GM12878 (cell line): ENCODE data around the gene ZNG1C. TPM values are rescaled to one million over a fixed set of nuclear protein-coding genes. Genes with fewer than 3 reads are reported as not detected.
"Not testable (repeated sequence)": the region's sequence is repeated elsewhere in the genome, so short reads cannot be mapped to it uniquely, and the experiment has no call there.

Experiments used
- ATAC-seq: fragments of 200-7000 bp; cut with Tn5 transposase; 3 replicates; pipeline ENCODE4 v1.9.1; 2020; ENCODE audit warnings: mild to moderate bottlenecking, moderate library complexity
- Bru-seq: library from RNA; stranded (reverse); fragments of 400-500 nt; gene quantifications from one replicate; lab custom pipeline; 2021; lab: Mats Ljungman, UMichigan
- BruChase-seq, 2 experiments: library from RNA; stranded (reverse); fragments of 400-500 nt; gene quantifications; one replicate each; lab custom pipeline; 2021; lab: Mats Ljungman, UMichigan
- BruUV-seq: library from RNA; stranded (reverse); fragments of 400-500 nt; replicated peaks from 2 replicates; lab custom pipeline; 2021; lab: Mats Ljungman, UMichigan
- CTCF ChIA-PET: fragments of 300-600 bp; sonication (Branson Sonifier 250); formaldehyde crosslinking; extraction: SDS; loops from one replicate; lab custom pipeline; 2021; ENCODE audit warnings: inconsistent platforms; lab: Yijun Ruan, JAX
- POLR2A ChIA-PET: fragments of 350-600 bp; formaldehyde crosslinking; extraction: SDS; loops from one replicate; lab custom pipeline; 2021; ENCODE audit warnings: inconsistent platforms; lab: Charles Lee
- RAD21 ChIA-PET: fragments of 300-600 bp; sonication (Branson Sonifier 250); formaldehyde crosslinking; loops from one replicate; lab custom pipeline; 2023; ENCODE audit warnings: antibody characterized with exemption; ENCODE audit not compliant: unreplicated experiment; lab: Charles Lee
- SMC1A ChIA-PET: fragments of 300-600 bp; sonication (Branson Sonifier 250); formaldehyde crosslinking; loops from one replicate; lab custom pipeline; 2023; ENCODE audit not compliant: unreplicated experiment, uncharacterized antibody; lab: Charles Lee
- DNase-seq: peaks from one replicate; pipeline ENCODE4 v3.0.0-alpha.2; 2011; ENCODE audit warnings: low read depth, low spot score
- FAIRE-seq: peaks from 3 replicates; lab custom pipeline; 2011; peaks lifted over from hg19 to GRCh38; lab: Jason Lieb, UNC
- H2AFZ ChIP-seq: 2 replicates; pipeline ENCODE4 v1.6.0; 2011; ENCODE audit warnings: low read depth, low read length, control low read depth; ENCODE audit not compliant: control insufficient read depth
- H3K27ac ChIP-seq: 2 replicates; pipeline ENCODE4 v1.5.1; 2011; ENCODE audit warnings: control low read depth; ENCODE audit not compliant: control insufficient read depth, insufficient read depth
- H3K27me3 ChIP-seq, 2 experiments: replicated peaks in 1 of 2; 2 replicates each; pipeline versions ENCODE4 v1.6.0 to v1.6.1; 2011; ENCODE audit warnings: low read length in 1 of 2; ENCODE audit not compliant: control insufficient read depth in 2 of 2, insufficient read depth in 2 of 2
- H3K36me3 ChIP-seq, 2 experiments: 2 replicates each; pipeline ENCODE4 v1.5.1; 2011; ENCODE audit warnings: low read length in 1 of 2; ENCODE audit not compliant: control insufficient read depth in 2 of 2, insufficient read depth in 2 of 2
- H3K4me1 ChIP-seq: 2 replicates; pipeline ENCODE4 v1.6.1; 2011; ENCODE audit warnings: mild to moderate bottlenecking, low read length, moderate library complexity, mixed read lengths; ENCODE audit not compliant: control insufficient read depth, insufficient read depth
- H3K4me2 ChIP-seq: 2 replicates; pipeline ENCODE4 v1.6.0; 2011; ENCODE audit warnings: control low read depth; ENCODE audit not compliant: control insufficient read depth, insufficient read depth
- H3K4me3 ChIP-seq: fragments of 200-600 bp; sonication (generic); 2 replicates; pipeline ENCODE4 v1.5.1; 2016
- H3K79me2 ChIP-seq: 2 replicates; pipeline ENCODE4 v1.6.0; 2011; ENCODE audit warnings: low read length; ENCODE audit not compliant: control insufficient read depth, insufficient read depth
- H3K9ac ChIP-seq: 2 replicates; pipeline ENCODE4 v1.8.0; 2011; ENCODE audit warnings: low read length, control low read depth, mixed read lengths; ENCODE audit not compliant: control insufficient read depth, insufficient read depth
- H3K9me3 ChIP-seq: replicated peaks from 3 replicates; pipeline ENCODE4 v1.5.1; 2011; ENCODE audit warnings: mild to moderate bottlenecking, low read length; ENCODE audit not compliant: control insufficient read depth, insufficient read depth
- H4K20me1 ChIP-seq: 2 replicates; pipeline ENCODE4 v1.6.0; 2011; ENCODE audit not compliant: control insufficient read depth, insufficient read depth
- WGBS: methylation state at CpG from one replicate; pipeline ENCODE4 v1.1.6; 2016; ENCODE audit warnings: low lambda C conversion rate; ENCODE audit not compliant: insufficient replicate concordance, insufficient coverage; ENCODE audit errors: missing lambda C conversion rate; 5-methylcytosine and 5-hydroxymethylcytosine counted together
- in situ Hi-C: fragments of 300-500 bp; cut with MboI; formaldehyde crosslinking; loops from 9 replicates; pipeline ENCODE4 v1.14.3; 2018; ENCODE audit warnings: mixed read lengths
- intact Hi-C: fragments of 100-400 bp; cut with micrococcal nuclease; formaldehyde crosslinking; loops from one replicate; pipeline ENCODE4 v1.14.2; 2022; ENCODE audit not compliant: unreplicated experiment
- long read RNA-seq, 2 experiments: library from polyadenylated mRNA; unstranded; transcript quantifications; one replicate each; pipeline ENCODE4 v2.0.0, GENCODE V29; 2019 to 2020
- polyA minus RNA-seq, 3 experiments: library from RNA; depleted of rRNA, polyadenylated mRNA; stranded (reverse); fragments of >200 nt; gene quantifications; 2 replicates each; pipeline ENCODE4 v1.2.3, GENCODE V29; 2011
- polyA plus RNA-seq, 11 experiments: library from polyadenylated mRNA; depleted of rRNA in 4 of 11; unstranded in 6 of 11; stranded (reverse) in 5 of 11; fragments of >200 nt; fragmentation: Nextera tagmentation in 4 of 11; fragmentation: Illumina TruSeq in 1 of 11; extraction: Ambion mirVana in 4 of 11; extraction: Trizol in 1 of 11; gene quantifications; 1 replicate in 1 of 11; 2 replicates in 10 of 11; pipeline versions ENCODE4 v1.2.1 to v1.2.3, GENCODE V29; 2011 to 2016; ENCODE audit warnings: inconsistent platforms in 2 of 11, missing spikeins in 2 of 11, low read depth in 1 of 11
- total RNA-seq, 4 experiments: library from RNA; depleted of rRNA in 3 of 4; stranded (reverse); fragments of >200 nt in 3 of 4; fragmentation: Illumina TruSeq in 1 of 4; extraction: Trizol in 1 of 4; gene quantifications; 2 replicates each; pipeline versions ENCODE4 v1.2.1 to v1.2.3, GENCODE V29; 2013 to 2021

The ZNG1C gene
- 277 and 290 TPM in 2 replicates for total RNA-seq (2013; cell fraction: nucleolus; rRNA removed)
- total RNA-seq (2014; rRNA removed) (27.7 and 35.5 TPM in 2 replicates), total RNA-seq (2014; rRNA removed; fragmentation: Illumina TruSeq; extraction: Trizol) (39.2 and 55.8 TPM in 2 replicates), total RNA-seq (2021) (30.1 and 43.6 TPM in 2 replicates), polyA plus RNA-seq (2011; rRNA removed) (50.0 and 58.5 TPM in 2 replicates), polyA plus RNA-seq (2014; fragmentation: Illumina TruSeq; extraction: Trizol) (63.0 and 79.0 TPM in 2 replicates), polyA plus RNA-seq (2014; fragmentation: Nextera tagmentation; extraction: Ambion mirVana) (100 to 1,000 TPM; 101 to 111 TPM), polyA plus RNA-seq (2014; rRNA removed) (54.6 and 57.6 TPM in 2 replicates), polyA plus RNA-seq (2016; fragmentation: Nextera tagmentation; extraction: Ambion mirVana) (10 to 100 TPM; 83.2 to 87.5 TPM), polyA minus RNA-seq (2011; rRNA and poly(A)+ RNA removed) (49.1 and 50.0 TPM in 2 replicates), Bru-seq, nascent RNA (percentile 67 among the genes with signal in this experiment), BruChase-seq, experiment 1, labeled RNA remaining after a 6-hour chase (percentile 69 among the genes with signal in this experiment), BruChase-seq, experiment 2, labeled RNA remaining after a 2-hour chase (percentile 69 among the genes with signal in this experiment)
- 4.7 TPM for polyA plus RNA-seq (2011; ENCODE audit: low read depth)
- polyA plus RNA-seq (2011; cell fraction: cytosol; rRNA removed), result 16.5 and 17.0 TPM in 2 replicates
- polyA plus RNA-seq (2011; cell fraction: nucleus; rRNA removed), result 82.3 and 95.2 TPM in 2 replicates
- 14.8 TPM in 2 replicates for polyA plus RNA-seq (2012)
- polyA minus RNA-seq (2011; cell fraction: cytosol; rRNA and poly(A)+ RNA removed), result 5.3 and 9.5 TPM in 2 replicates
- polyA minus RNA-seq (2011; cell fraction: nucleus; rRNA and poly(A)+ RNA removed), result 71.3 and 113 TPM in 2 replicates
- long read RNA-seq, experiment 1, transcript CBWD3-206 (3 exons, 1,736 nt), result major isoform, 11 of 14 reads
- long read RNA-seq, experiment 1, partial matches to known transcripts, result 0 of 14 reads
- long read RNA-seq, experiment 1, other reads (novel, unspliced or antisense), result 3 of 14 reads
- long read RNA-seq, experiment 2, transcript CBWD3-206 (3 exons, 1,736 nt), result major isoform, 31 of 71 reads
- long read RNA-seq, experiment 2, partial matches to known transcripts, result 3 of 71 reads
- long read RNA-seq, experiment 2, other reads (novel, unspliced or antisense), result 36 of 71 reads

GRCh38 chr9:68241683-68242082 is at the start of gene ZNG1C:
ZNG1C (plus strand) TSS chr9:68241983; CDS start chr9:68242032, 49 bp downstream.
- H3K9me3 ChIP-seq, BruUV-seq, RAD21 ChIA-PET, H3K4me1 ChIP-seq, H3K9ac ChIP-seq, H3K4me3 ChIP-seq, ATAC-seq, H3K79me2 ChIP-seq, SMC1A ChIA-PET, H3K27me3 ChIP-seq, in situ Hi-C loops, POLR2A ChIA-PET, FAIRE-seq, H3K36me3 ChIP-seq, CTCF ChIA-PET, intact Hi-C loops, H2AFZ ChIP-seq, H3K4me2 ChIP-seq, H4K20me1 ChIP-seq, DNase-seq, H3K27ac ChIP-seq: not testable (repeated sequence)
- no CpG with 5 or more reads among the region's 32 CpGs for WGBS

GRCh38 chr9:68242437-68242836 is 654 bp downstream of the ZNG1C start:
- H3K4me2 ChIP-seq, POLR2A ChIA-PET, intact Hi-C loops, in situ Hi-C loops, H3K36me3 ChIP-seq, RAD21 ChIA-PET, CTCF ChIA-PET, H3K27me3 ChIP-seq, H3K79me2 ChIP-seq, DNase-seq, H3K4me3 ChIP-seq, BruUV-seq, FAIRE-seq, H3K4me1 ChIP-seq, H3K9me3 ChIP-seq, ATAC-seq, SMC1A ChIA-PET, H3K27ac ChIP-seq, H2AFZ ChIP-seq, H3K9ac ChIP-seq, H4K20me1 ChIP-seq: not testable (repeated sequence)
- WGBS, result no CpG with 5 or more reads among the region's 11 CpGs

- DNase-seq, H3K4me3 ChIP-seq, BruUV-seq, H2AFZ ChIP-seq, H3K36me3 ChIP-seq, H3K27ac ChIP-seq, ATAC-seq, CTCF ChIA-PET, POLR2A ChIA-PET, RAD21 ChIA-PET, H3K4me1 ChIP-seq, H3K9me3 ChIP-seq, SMC1A ChIA-PET, in situ Hi-C loops, H3K4me2 ChIP-seq, H4K20me1 ChIP-seq, H3K79me2 ChIP-seq, FAIRE-seq, H3K27me3 ChIP-seq, intact Hi-C loops, H3K9ac ChIP-seq: not testable (repeated sequence)
- WGBS, result 97% methylated on average over 10 of the region's 16 CpGs
These were observed 39.3 kb downstream of the ZNG1C start for GRCh38 chr9:68281041-68281440.
